Heart left ventricle (tissue), 16 donors: ENCODE data around the gene LFNG. TPM values are rescaled to one million over a fixed set of nuclear protein-coding genes. Genes with fewer than 3 reads are reported as not detected.
A peak's percentile ranks its signal among the peaks of the same experiment; 100 is the strongest.

Source experiments
- ATAC-seq, 4 donors: fragments of 200-7000 bp; cut with Tn5 transposase; one replicate each; pipeline ENCODE4 v1.9.1; 2020 to 2022; ENCODE audit warnings: moderate library complexity in 4 of 4, mild to moderate bottlenecking in 3 of 4, moderate number of reproducible peaks in 1 of 4
- DNase-seq, 5 donors: peaks; one replicate each; pipeline ENCODE4 v3.0.0-alpha.2; 2020
- H3K27ac ChIP-seq, 12 donors: fragments of 200-600 bp; sonication (generic) in 4 of 12; one replicate each; pipeline versions ENCODE4 v1.5.0 to v1.8.0; 2016 to 2022; ENCODE audit warnings: mild to moderate bottlenecking in 2 of 12
- H3K27me3 ChIP-seq, 9 donors: fragments of 200-600 bp; sonication (generic) in 2 of 9; one replicate each; pipeline versions ENCODE4 v1.5.1 to v1.8.0; 2016 to 2022; ENCODE audit warnings: mild to moderate bottlenecking in 3 of 9
- H3K36me3 ChIP-seq, 9 donors: fragments of 200-600 bp; sonication (generic) in 2 of 9; one replicate each; pipeline versions ENCODE4 v1.5.0 to v1.8.0; 2018 to 2022; ENCODE audit warnings: mild to moderate bottlenecking in 2 of 9
- H3K4me1 ChIP-seq, 12 donors: fragments of 200-600 bp; sonication (generic) in 4 of 12; one replicate each; pipeline versions ENCODE4 v1.5.0 to v1.8.0; 2016 to 2022; ENCODE audit warnings: mild to moderate bottlenecking in 3 of 12
- H3K4me3 ChIP-seq, 12 donors: fragments of 200-600 bp; sonication (generic) in 4 of 12; one replicate each; pipeline versions ENCODE4 v1.5.0 to v1.8.0; 2017 to 2022; ENCODE audit warnings: mild to moderate bottlenecking in 9 of 12, moderate library complexity in 4 of 12
- H3K9me3 ChIP-seq, 12 donors: fragments of 200-600 bp; sonication (generic) in 4 of 12; one replicate each; pipeline versions ENCODE4 v1.5.0 to v1.8.0; 2016 to 2022; ENCODE audit warnings: mild to moderate bottlenecking in 1 of 12
- POLR2A ChIP-seq, 2 donors: fragments of 450-650 bp; IDR thresholded peaks; one replicate each; pipeline ENCODE4 v1.6.1; 2017; ENCODE audit warnings: antibody characterized with exemption in 2 of 2, mild to moderate bottlenecking in 2 of 2, moderate library complexity in 2 of 2
- WGBS, 4 donors: extraction: QIAGEN DNeasy Blood & Tissue Kit in 2 of 4; methylation state at CpG; one replicate each; pipeline versions ENCODE4 v1.1.5 to v1.1.7; 2013 to 2018; 5-methylcytosine and 5-hydroxymethylcytosine counted together
- intact Hi-C, 10 donors: fragments of 100-400 bp; cut with DNase I; formaldehyde crosslinking; loops; one replicate each; pipeline versions ENCODE4 v1.11.1 to v1.14.2; 2022
- polyA plus RNA-seq, 2 donors: library from polyadenylated mRNA; stranded (reverse); fragments of 200-250 nt; gene quantifications; one replicate each; pipeline ENCODE4 v1.2.3, GENCODE V29; 2013
- total RNA-seq, 9 donors: library from RNA; depleted of rRNA in 2 of 9; stranded (reverse); fragments of >200 nt in 2 of 9; fragmentation: NEBNext Ultra II Directional in 3 of 9; extraction: Animal tissue kit (Norgen Biotek cat#: 25700) in 3 of 9; gene quantifications; one replicate each; pipeline versions ENCODE4 v1.1.0 to v1.2.4, GENCODE V29; 2016 to 2023
- TF ChIP-seq, protein P1 (sequence below), 12 donors: fragments of 200-600 bp; sonication (generic) in 4 of 12; IDR thresholded peaks; one replicate each; pipeline versions ENCODE4 v1.5.0 to v1.8.0; 2018 to 2022; ENCODE audit warnings: antibody characterized with exemption in 12 of 12, mild to moderate bottlenecking in 5 of 12
- donor health status: ischemic (EF 13 %, LVEDD 7.1; RV severe dilation, severe dysfunction).
- donor health status: healthy with polysubstance abuse.
- donor health status: DM: no; HTN: yes; CAD: no.
- donor health status: DM: no; HTN: no; CAD: no.
- donor health status: ischemic (EF 25% LVEDD 6.9; RV normal size, moderate dysfunction).
- donor health status: ischemic (EF 25% LVEDD 5.7; RV mildly dilated, moderate dysfunction).
- donor health status: healthy.
- donor health status: DM: yes; HTN: yes; CAD: no.
- donor health status: ischemic (EF 35%, LVEDD 5.7; RV mildly dilated, moderate dysfunction).
- donor health status: nonischemic (EF 11% LVEDD 7.7; RV severe dilation, severe dysfunction).
- donor health status: DM: yes; HTN: yes; CAD: no.
- donor health status: PGD.
- donor health status: ischemic (EF 29% LVEDD 5.4; RV normal size, mild dysfunction).
- donor health status: nonischemic (EF 23%, LVEDD 6.1; RV moderate dilation, normal function).

The LFNG gene
- total and polyA plus RNA-seq, 11 donors = 3.1 to 22.8 (median 7.6) TPM

DNA sequence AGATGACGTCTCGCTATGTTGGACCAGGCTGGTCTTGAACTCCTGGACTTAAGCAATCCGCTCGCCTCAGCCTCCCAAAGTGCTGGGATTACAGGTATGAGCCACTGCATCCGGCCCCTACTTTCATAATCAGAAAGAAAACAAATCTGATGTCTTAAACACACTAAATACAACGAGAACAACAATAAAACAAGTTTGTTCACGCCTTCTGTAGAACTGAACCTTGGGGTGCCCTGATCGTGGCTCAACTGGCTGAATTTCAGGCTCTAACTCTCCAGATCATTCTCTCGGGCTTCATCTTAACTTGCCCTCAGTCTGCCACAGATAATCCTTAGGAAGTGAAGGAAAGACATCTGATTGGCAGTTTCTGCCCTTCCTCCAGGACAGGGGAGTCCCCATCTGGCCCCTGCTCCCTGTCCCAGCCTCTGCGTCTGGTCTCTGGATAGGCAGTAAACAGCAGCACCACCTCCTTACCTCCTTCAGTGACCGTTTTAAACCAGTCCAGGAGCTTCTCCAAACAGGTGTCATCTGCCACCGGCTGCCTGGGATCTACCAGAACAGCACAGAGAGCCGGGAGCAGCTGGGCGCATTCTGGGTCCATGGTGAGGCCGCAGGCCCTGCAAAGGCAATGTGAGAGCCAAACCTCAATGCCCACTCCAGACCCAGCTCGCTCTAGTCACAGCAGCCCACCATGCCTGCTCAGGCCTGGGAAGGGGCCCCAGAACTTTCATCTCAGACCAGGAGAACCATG, 34.4 kb downstream of the LFNG start:
- WGBS, 4 donors = 79 to 84% (median 82%) methylated on average over 12 to 16 of the region's 16 CpGs
- TF ChIP-seq, protein P1, sequence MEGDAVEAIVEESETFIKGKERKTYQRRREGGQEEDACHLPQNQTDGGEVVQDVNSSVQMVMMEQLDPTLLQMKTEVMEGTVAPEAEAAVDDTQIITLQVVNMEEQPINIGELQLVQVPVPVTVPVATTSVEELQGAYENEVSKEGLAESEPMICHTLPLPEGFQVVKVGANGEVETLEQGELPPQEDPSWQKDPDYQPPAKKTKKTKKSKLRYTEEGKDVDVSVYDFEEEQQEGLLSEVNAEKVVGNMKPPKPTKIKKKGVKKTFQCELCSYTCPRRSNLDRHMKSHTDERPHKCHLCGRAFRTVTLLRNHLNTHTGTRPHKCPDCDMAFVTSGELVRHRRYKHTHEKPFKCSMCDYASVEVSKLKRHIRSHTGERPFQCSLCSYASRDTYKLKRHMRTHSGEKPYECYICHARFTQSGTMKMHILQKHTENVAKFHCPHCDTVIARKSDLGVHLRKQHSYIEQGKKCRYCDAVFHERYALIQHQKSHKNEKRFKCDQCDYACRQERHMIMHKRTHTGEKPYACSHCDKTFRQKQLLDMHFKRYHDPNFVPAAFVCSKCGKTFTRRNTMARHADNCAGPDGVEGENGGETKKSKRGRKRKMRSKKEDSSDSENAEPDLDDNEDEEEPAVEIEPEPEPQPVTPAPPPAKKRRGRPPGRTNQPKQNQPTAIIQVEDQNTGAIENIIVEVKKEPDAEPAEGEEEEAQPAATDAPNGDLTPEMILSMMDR (IDR thresholded peaks at IDR 0.05) = no peak
- no peak for TF ChIP-seq POLR2A (IDR thresholded peaks at IDR 0.05)
- Histone ChIP-seq H3K4me3 (peak overlapping the region in 11 of 12 donors; percentile 66 to 99 (median 90)), H3K9me3 (no peaks in the 10 kb centered on the region), H3K27ac (peak overlapping the region in 2 of 12 donors; percentile 98 to 99), H3K27me3 (no peaks in the 10 kb centered on the region), H3K4me1 (peaks cover 0 to 46% (median 26%) of the 10 kb centered on the region in 12 donors), H3K36me3 (peaks cover 0 to 39% (median 10%) of the 10 kb centered on the region in 9 donors)
- intact Hi-C loops = loop anchor here in 3 of 10 donors (2.0 to 10.0 kb wide), 3 partner anchors 31 to 69 kb away; partner anchors contain the start of gene LFNG (in 1 of the 3)
- ATAC-seq (no peak), DNase-seq (no peak)

DNA sequence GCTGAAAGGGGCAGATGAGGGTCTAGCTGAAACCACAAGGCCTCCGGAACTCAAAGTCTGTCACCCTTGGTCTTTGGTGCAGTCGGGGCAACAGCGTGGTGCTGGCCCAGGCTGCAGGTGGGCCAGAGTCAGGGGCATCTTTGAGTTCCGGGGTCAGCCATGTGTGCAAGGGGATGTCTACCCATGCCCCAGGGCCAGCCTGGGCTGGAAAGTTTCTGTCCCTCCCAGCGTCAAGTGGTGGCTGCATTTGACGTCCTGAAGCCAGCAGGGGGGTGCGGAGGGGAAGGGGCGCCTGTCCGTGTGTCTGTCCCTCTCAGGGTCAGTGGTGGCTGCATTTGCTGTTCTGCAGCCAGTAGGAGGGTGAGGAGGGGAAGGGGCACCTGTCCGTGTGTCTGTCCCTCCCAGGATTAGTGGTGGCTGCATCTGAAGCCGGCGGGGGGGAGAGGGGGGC, 35.1 kb downstream of the LFNG start:
- DNase-seq = no peak
- ATAC-seq = no peak
- H3K36me3 ChIP-seq = peaks cover 0 to 34% (median 4%) of the 10 kb centered on the region in 9 donors
- WGBS, 4 donors = 7 to 9% (median 7%) methylated on average over 10 to 12 of the region's 12 CpGs
- peak overlapping the region in 11 of 12 donors; percentile 94 to 100 (median 99) for H3K27ac ChIP-seq
- TF ChIP-seq POLR2A (IDR thresholded peaks at IDR 0.05) = no peak
- TF ChIP-seq, protein P1 (IDR thresholded peaks at IDR 0.05) = no peak
- H3K9me3 ChIP-seq = no peaks in the 10 kb centered on the region
- H3K4me1 ChIP-seq = peaks cover 0 to 48% (median 26%) of the 10 kb centered on the region in 12 donors
- H3K27me3 ChIP-seq = no peaks in the 10 kb centered on the region
- H3K4me3 ChIP-seq = peak overlapping the region; percentile 66 to 99 (median 88)
- intact Hi-C loops = loop anchor here in 5 of 10 donors (2.0 to 10.0 kb wide), 7 partner anchors 32 to 152 kb away; partner anchors contain the start of genes GRIFIN (in 2 of the 5), TTYH3 (in 2 of the 5), CHST12 (in 1 of the 5) and LFNG (in 1 of the 5)

DNA sequence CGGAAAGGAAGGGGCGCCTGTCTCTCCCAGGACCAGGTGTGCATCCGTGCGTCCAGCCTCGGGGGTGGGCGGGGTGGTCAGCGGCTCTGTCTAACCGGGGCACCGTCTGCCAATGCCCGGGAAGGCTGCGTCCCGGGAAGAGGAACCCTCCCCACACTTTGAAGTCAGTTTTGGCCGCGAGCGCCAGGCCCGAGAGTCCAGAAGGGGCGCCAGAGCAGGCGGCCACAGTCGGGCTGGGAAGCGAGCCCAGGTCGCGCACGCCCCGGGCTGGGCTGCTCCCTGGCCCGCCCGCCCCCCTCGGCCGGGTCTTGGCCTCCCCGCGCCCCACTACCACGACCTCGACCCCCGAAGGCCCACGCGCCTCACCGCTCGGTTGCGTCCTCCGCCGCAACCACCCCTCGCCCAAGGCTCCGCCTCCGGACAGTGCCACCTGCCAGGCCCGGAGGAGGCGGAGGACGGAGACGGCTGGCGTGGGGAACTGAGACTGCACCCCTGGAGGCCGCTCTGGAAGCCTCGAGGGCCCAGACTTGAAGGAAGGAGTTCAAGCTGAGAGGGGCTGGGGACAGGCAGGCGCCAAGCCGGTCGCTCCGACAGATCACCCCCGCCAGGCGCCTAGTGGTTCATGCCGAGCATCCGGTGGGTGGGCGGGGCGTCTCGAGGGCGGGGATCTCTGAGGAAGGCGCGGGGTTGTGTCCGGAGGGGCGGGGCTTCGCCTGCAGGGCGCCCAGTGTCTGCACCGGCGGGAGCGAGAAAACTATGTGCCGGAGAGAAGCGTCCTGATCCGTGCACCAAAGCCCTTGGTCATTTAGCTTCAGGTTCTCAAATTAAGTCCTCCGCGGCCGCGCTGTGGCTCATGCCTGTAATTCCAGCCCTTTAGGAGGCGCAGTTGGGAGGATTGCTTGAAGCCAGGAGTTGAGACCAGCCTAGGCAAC, 35.8 kb downstream of the LFNG start, which contains the start of gene BRAT1:
TSS of gene BRAT1 (minus strand) at position 404 of the 932 bp plus-strand sequence. CDS start 1,093 bp downstream, outside the sequence.
- H3K4me1 ChIP-seq = peaks cover 0 to 55% (median 29%) of the 10 kb centered on the region in 12 donors
- no peaks in the 10 kb centered on the region for H3K9me3 ChIP-seq
- intact Hi-C loops = loop anchor here in 4 of 10 donors (2.0 to 10.0 kb wide), 6 partner anchors 33 to 153 kb away; partner anchors contain the start of genes GRIFIN (in 2 of the 4), TTYH3 (in 2 of the 4) and CHST12 (in 1 of the 4)
- TF ChIP-seq POLR2A (IDR thresholded peaks at IDR 0.05) = peak in 1 of 2 donors; percentile 71
- TF ChIP-seq, protein P1 (IDR thresholded peaks at IDR 0.05) = peak in 9 of 12 donors; percentile 12 to 67 (median 52)
- 0 to 1% (median 0%) methylated on average over 42 to 79 of the region's 79 CpGs for WGBS, 4 donors
- ATAC-seq = peak; percentile 92 to 96 (median 93)
- H3K27ac ChIP-seq = peak within 1 kb of the TSS; percentile 94 to 100 (median 99)
- peak; percentile 97 to 99 (median 98) for DNase-seq
- H3K27me3 ChIP-seq = no peaks in the 10 kb centered on the region
- peaks cover 0 to 30% (median 3%) of the 10 kb centered on the region in 9 donors for H3K36me3 ChIP-seq
- peak within 1 kb of the TSS; percentile 66 to 99 (median 88) for H3K4me3 ChIP-seq
